Neutrophil (primary cell): ENCODE data around the gene POGZ.
A peak's percentile ranks its signal among the peaks of the same experiment; 100 is the strongest.
"Not testable (repeated sequence)": the region's sequence is repeated elsewhere in the genome, so short reads cannot be mapped to it uniquely, and the experiment has no call there.

Experiments used
- H3K27ac ChIP-seq: fragments of 200-600 bp; sonication (generic); 2 replicates; pipeline ENCODE4 v1.5.1; 2016; ENCODE audit warnings: mild to moderate bottlenecking, moderate library complexity
- H3K27me3 ChIP-seq: fragments of 200-600 bp; sonication (generic); 2 replicates; pipeline ENCODE4 v1.6.0; 2016; ENCODE audit warnings: mild to moderate bottlenecking
- H3K36me3 ChIP-seq: fragments of 200-600 bp; sonication (generic); 2 replicates; pipeline ENCODE4 v1.5.1; 2017
- H3K4me1 ChIP-seq, 2 experiments: fragments of 200-600 bp in 1 of 2; sonication (generic) in 1 of 2; 1 replicate in 1 of 2; 2 replicates in 1 of 2; pipeline versions ENCODE4 v1.5.1 to v1.6.1; 2013 to 2016; ENCODE audit warnings: low read depth in 1 of 2, low read length in 1 of 2, mild to moderate bottlenecking in 1 of 2, moderate library complexity in 1 of 2; ENCODE audit not compliant: control insufficient read depth in 1 of 2, insufficient read depth in 1 of 2
- H3K4me3 ChIP-seq, 2 experiments: fragments of 200-600 bp in 1 of 2; sonication (generic) in 1 of 2; 1 replicate in 1 of 2; 2 replicates in 1 of 2; pipeline ENCODE4 v1.5.1; 2013 to 2016; ENCODE audit warnings: low read depth in 1 of 2, low read length in 1 of 2, mild to moderate bottlenecking in 1 of 2, moderate library complexity in 1 of 2
- H3K9me3 ChIP-seq: fragments of 200-600 bp; sonication (generic); 2 replicates; pipeline ENCODE4 v1.5.1; 2016
- CTCF ChIP-seq: fragments of 200-600 bp; sonication (generic); IDR thresholded peaks from 2 replicates; pipeline ENCODE4 v1.5.1; 2016; ENCODE audit warnings: antibody characterized with exemption

POGZ gene

GRCh38 chr1:151399324-151400171 is 59.7 kb downstream of the POGZ start, which contains the start of gene PSMB4:
Gene PSMB4, plus strand, starts transcription at chr1:151399573. Its CDS starts 15 bp downstream, at chr1:151399588.
- Histone ChIP-seq H3K27me3 (no peaks in the 10 kb centered on the region), H3K27ac (peak within 1 kb of the TSS; percentile 92), H3K9me3 (no peaks in the 10 kb centered on the region), H3K4me3 (peak within 1 kb of the TSS; percentile 87 to 90), H3K36me3 (peaks cover 44% of the 10 kb centered on the region), H3K4me1 (peaks cover 8 to 15% of the 10 kb centered on the region in 2 experiments)
- TF ChIP-seq CTCF = peak; percentile 61

DNA sequence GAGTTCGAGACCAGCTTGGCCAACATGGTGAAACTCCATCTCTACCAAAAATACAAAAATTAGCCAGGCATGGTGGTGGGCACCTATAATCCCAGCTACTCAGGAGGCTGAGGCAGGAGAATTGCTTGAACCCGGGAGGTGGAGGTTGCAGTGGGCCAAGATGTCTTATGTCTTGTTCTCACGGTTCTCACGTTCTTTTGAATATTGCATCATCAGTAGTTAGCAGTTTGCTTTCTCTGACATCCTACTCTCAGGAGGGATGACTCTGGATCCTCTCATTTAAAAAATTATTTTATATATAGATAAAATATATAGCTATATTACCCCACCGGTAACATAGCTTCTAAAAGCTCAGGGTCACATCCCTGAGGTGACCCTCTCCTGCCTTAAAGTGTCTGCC is 63.0 kb downstream of the POGZ start:
- not testable (repeated sequence) for H3K4me3 ChIP-seq, H3K27me3 ChIP-seq, H3K9me3 ChIP-seq, H3K27ac ChIP-seq
- Histone ChIP-seq H3K36me3 (peaks cover 12% of the 10 kb centered on the region), H3K4me1 (peaks cover 8 to 15% of the 10 kb centered on the region in 2 experiments)

GRCh38 chr1:151393583-151393982 is 65.7 kb downstream of the POGZ start:
- no peaks in the 10 kb centered on the region for H3K9me3 ChIP-seq
- no peaks in the 10 kb centered on the region for H3K36me3 ChIP-seq
- no peak for TF ChIP-seq CTCF
- H3K27ac ChIP-seq = no peak overlapping the region
- H3K27me3 ChIP-seq = peaks cover 5% of the 10 kb centered on the region
- H3K4me1 ChIP-seq = peaks cover 0 to under 1% of the 10 kb centered on the region in 2 experiments
- H3K4me3 ChIP-seq = no peak overlapping the region

DNA sequence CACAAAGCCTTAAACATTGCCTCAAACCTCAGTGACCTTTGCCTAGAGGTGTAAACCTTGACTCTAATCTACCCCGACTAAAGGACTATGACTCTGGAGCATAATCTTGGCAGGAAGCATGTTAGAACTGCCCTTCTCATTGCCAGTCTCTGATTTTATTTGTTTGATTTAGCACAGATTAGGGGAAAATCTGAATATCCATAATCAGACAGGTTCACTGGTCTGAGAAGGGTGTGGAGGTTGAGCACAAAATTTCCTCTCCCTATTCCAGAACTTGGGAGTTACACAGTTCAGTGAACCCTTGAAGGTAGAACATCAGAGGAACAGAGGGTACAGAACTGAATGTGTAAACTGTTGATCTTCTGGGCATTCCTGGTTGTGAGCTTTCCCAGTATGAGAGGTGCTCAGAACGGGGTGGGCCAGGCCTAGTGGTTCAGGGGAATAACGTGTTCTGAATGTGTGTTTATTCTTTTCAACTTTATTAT is 68.2 kb downstream of the POGZ start:
- Histone ChIP-seq H3K9me3 (no peaks in the 10 kb centered on the region), H3K4me1 (no peaks in the 10 kb centered on the region), H3K36me3 (no peaks in the 10 kb centered on the region), H3K27me3 (peaks cover 5% of the 10 kb centered on the region), H3K4me3 (no peak overlapping the region), H3K27ac (no peak overlapping the region)
- TF ChIP-seq CTCF = no peak

DNA sequence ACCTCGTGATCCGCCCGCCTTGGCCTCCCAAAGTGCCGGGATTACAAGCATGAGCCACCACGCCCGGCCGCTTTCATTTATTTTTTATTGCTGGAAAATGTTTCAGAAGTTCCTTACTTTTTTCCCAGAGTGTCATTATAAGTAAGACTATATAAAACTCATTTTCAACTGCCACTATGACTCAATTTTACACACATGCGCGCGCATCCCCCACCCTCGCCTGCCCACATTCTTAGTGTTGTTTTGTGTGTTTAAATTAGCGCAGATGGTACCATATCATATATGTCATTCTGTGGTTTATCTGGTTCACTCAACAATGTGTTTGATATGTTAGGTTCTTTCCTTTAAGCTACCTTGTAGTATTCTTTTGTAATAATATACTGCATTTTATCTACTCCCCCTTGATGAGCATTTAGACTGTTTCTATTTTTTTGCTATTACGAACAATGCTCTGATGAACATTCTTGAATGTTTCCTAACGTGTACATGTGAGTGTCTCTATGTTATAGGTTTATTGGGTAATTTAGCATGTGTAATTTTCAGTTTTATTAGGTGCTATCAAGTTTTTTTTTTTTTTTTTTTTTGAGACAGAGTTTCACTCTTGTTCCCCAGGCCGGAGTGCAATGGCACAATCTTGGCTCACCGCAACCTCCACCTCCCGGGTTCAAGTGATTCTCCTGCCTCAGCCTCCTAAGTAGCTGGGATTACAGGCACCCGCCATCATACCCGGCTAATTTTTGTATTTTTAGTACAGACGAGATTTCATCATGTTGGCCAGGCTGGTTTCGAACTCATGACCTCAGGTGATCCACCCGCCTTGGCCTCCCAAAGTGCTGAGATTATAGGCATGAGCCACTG is 68.8 kb downstream of the POGZ start:
- H3K27ac ChIP-seq, H3K9me3 ChIP-seq, H3K27me3 ChIP-seq, H3K4me3 ChIP-seq, H3K4me1 ChIP-seq, H3K36me3 ChIP-seq: not testable (repeated sequence)

DNA sequence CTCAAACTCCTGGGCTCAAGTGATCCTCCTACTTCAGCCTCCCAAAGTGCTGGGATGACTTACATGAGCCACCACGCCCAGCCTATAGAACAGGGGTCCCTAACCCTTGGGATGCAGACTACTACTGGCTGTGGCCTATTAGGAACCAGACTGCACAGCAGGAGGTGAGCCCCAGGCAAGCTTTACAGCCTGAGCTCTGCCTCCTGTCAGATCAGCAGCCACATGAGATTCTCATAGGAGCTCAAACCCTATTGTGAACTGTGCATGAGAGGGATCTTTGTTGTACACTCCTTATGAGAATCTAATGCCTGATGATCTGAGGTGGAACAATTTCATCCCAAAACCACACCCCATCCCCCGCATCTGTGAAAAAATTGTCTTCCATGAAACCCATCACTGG is 73.3 kb downstream of the POGZ start:
- no peak for TF ChIP-seq CTCF
- Histone ChIP-seq H3K36me3 (no peaks in the 10 kb centered on the region), H3K4me1 (no peaks in the 10 kb centered on the region), H3K9me3 (no peaks in the 10 kb centered on the region), H3K4me3 (no peak overlapping the region), H3K27me3 (no peaks in the 10 kb centered on the region), H3K27ac (no peak overlapping the region)
